CD4-positive, alpha-beta T cell treated with Interleukin-10 for 1 hour (primary cell): ENCODE data around the gene PRSS36.
A peak's percentile ranks its signal among the peaks of the same experiment; 100 is the strongest.
"Not testable (repeated sequence)": the region's sequence is repeated elsewhere in the genome, so short reads cannot be mapped to it uniquely, and the experiment has no call there.

Experiments
- DNase-seq: peaks from one replicate; pipeline ENCODE4 v3.0.0-alpha.2; 2020

Gene PRSS36

GRCh38 chr16:31183432-31184428 is 33.9 kb upstream of the PRSS36 start:
- no peak for DNase-seq

- DNase-seq, result no peak
These were observed 32.5 kb upstream of the PRSS36 start for GRCh38 chr16:31182391-31182790.

GRCh38 chr16:31181102-31181830 is 31.4 kb upstream of the PRSS36 start:
- no peak for DNase-seq

GRCh38 chr16:31179747-31180459 is 30.0 kb upstream of the PRSS36 start, which contains the start of gene FUS:
Gene FUS, plus strand, starts transcription at chr16:31180139. Its CDS starts 76 bp downstream, at chr16:31180215.
- DNase-seq, result peak; percentile 94

GRCh38 chr16:31179219-31179746 is 29.4 kb upstream of the PRSS36 start:
- no peak for DNase-seq

GRCh38 chr16:31177136-31177535 is 27.3 kb upstream of the PRSS36 start:
- peak; percentile 59 for DNase-seq

GRCh38 chr16:31170048-31170447 is 20.2 kb upstream of the PRSS36 start:
- not testable (repeated sequence) for DNase-seq

GRCh38 chr16:31168848-31169247 is 19.0 kb upstream of the PRSS36 start:
- no peak for DNase-seq

GRCh38 chr16:31167315-31167714 is 17.4 kb upstream of the PRSS36 start:
- no peak for DNase-seq

GRCh38 chr16:31157136-31157535 is 7.3 kb upstream of the PRSS36 start:
- no peak for DNase-seq

GRCh38 chr16:31150976-31151375 is 1.1 kb upstream of the PRSS36 start:
- DNase-seq, result not testable (repeated sequence)

GRCh38 chr16:31149332-31149731 is 534 bp downstream of the PRSS36 start:
- DNase-seq, result no peak

GRCh38 chr16:31148896-31149295 is 970 bp downstream of the PRSS36 start:
- DNase-seq, result no peak

GRCh38 chr16:31148281-31148728 is 1.6 kb downstream of the PRSS36 start:
- DNase-seq, result no peak

- no peak for DNase-seq
These were observed 2.3 kb downstream of the PRSS36 start for GRCh38 chr16:31147574-31147973.

- DNase-seq, result no peak
These were observed 4.4 kb downstream of the PRSS36 start for GRCh38 chr16:31145398-31145990.

- DNase-seq, result not testable (repeated sequence)
These were observed 5.4 kb downstream of the PRSS36 start for GRCh38 chr16:31144418-31144817.

- no peak for DNase-seq
These were observed 6.1 kb downstream of the PRSS36 start for GRCh38 chr16:31143694-31144148.

- DNase-seq, result no peak
These were observed 6.7 kb downstream of the PRSS36 start for GRCh38 chr16:31143011-31143693.

- DNase-seq, result peak; percentile 99
These were observed 7.5 kb downstream of the PRSS36 start for GRCh38 chr16:31142109-31143010.
